ENCODE results near the gene SLC2A5. TPM values are rescaled to one million over a fixed set of nuclear protein-coding genes. Genes with fewer than 3 reads are reported as not detected.

The SLC2A5 gene
- total and polyA plus RNA-seq, 2 of the 4 experiments (the other 2 are of a cell fraction): 0.03 to 0.18 TPM

- no peak; the same call in 1 of the 2 replicates for TF ChIP-seq BHLHE40 (IDR thresholded peaks at IDR 0.05; ENCODE audit: low read depth, low read length)
- no peak for TF ChIP-seq FOS (IDR thresholded peaks at IDR 0.05; ENCODE audit: low read depth, low read length)
- TF ChIP-seq RAD21 (IDR thresholded peaks at IDR 0.05; ENCODE audit: low read length): peak; percentile 89
- TF ChIP-seq RCOR1 (IDR thresholded peaks at IDR 0.05; ENCODE audit: insufficient replicate concordance, low read length): no peak
- peak; percentile 68 for TF ChIP-seq CEBPB (IDR thresholded peaks at IDR 0.05; ENCODE audit: low read depth, low read length)
Observed at GRCh38 chr1:9110669-9111356, 41.4 kb upstream of the SLC2A5 start (continued).

GRCh38 chr1:9108056-9108665 is 38.7 kb upstream of the SLC2A5 start:
- Histone ChIP-seq H3K14ac (replicated peaks; ENCODE audit: low read depth, low read length) (no peak overlapping the region), H4K20me1 (ENCODE audit: insufficient read depth, low read length) (no peaks in the 10 kb centered on the region; the same call in 1 of the 2 replicates), H4K8ac (ENCODE audit: low read depth in 2 of 2, low read length in 2 of 2) (no peak overlapping the region), H3K27me3 (ENCODE audit: control insufficient read depth, insufficient read depth, low read length) (no peaks in the 10 kb centered on the region), H3K18ac (ENCODE audit: low read depth, low read length) (no peak overlapping the region), H3K9me1 (ENCODE audit: insufficient read depth, low read length) (no peaks in the 10 kb centered on the region), H3K27ac (ENCODE audit: insufficient read depth, low read length) (no peak overlapping the region), H2AK5ac (ENCODE audit: low read depth, low read length) (no peak overlapping the region), H2AFZ (replicated peaks; ENCODE audit: low read length, poor library complexity) (no peak overlapping the region), H3K79me1 (ENCODE audit: low read depth in 1 of 2, low read length in 2 of 2) (no peaks in the 10 kb centered on the region; a peak in 2 of 4 replicates), H3K9me3 (ENCODE audit: control insufficient read depth, insufficient read depth, low read length) (no peaks in the 10 kb centered on the region), H2AK9ac (replicated peaks; ENCODE audit: low read depth, low read length, poor library complexity) (no peak overlapping the region), H2BK20ac (ENCODE audit: low read depth, low read length) (no peak overlapping the region), H3K4ac (ENCODE audit: low read depth, low read length) (no peak overlapping the region), H4K5ac (ENCODE audit: low read depth, low read length) (no peak overlapping the region), H3K36me3 (ENCODE audit: control insufficient read depth, insufficient read depth, low read length) (peaks cover 5% of the 10 kb centered on the region), H4K91ac (ENCODE audit: insufficient read depth, low read depth, low read length) (no peak overlapping the region), H3K56ac (ENCODE audit: extremely low read depth, insufficient read depth, low read length) (no peak overlapping the region), H3K4me2 (ENCODE audit: low read depth, low read length) (no peak overlapping the region), H3K4me1 (ENCODE audit: control insufficient read depth, insufficient read depth, low read length) (peaks cover 2% of the 10 kb centered on the region; the same call in 1 of the 2 replicates), H2BK120ac (ENCODE audit: low read depth, low read length) (no peak overlapping the region), H2BK5ac (ENCODE audit: low read depth, low read length, poor library complexity, severe bottlenecking) (no peak overlapping the region), H3K4me3 (ENCODE audit: insufficient read depth, low read depth, low read length) (no peak overlapping the region), H3K23ac (ENCODE audit: low read depth, low read length) (no peak overlapping the region), H3K9ac (ENCODE audit: low read depth, low read length) (no peak overlapping the region), H2BK15ac (ENCODE audit: low read depth, low read length) (no peak overlapping the region)
- 100% methylated on average over 1 of the region's 12 CpGs; no CpG with 5 or more reads in 1 of the 2 experiments for WGBS, 2 experiments (ENCODE audit: extremely low coverage in 2 of 2, insufficient read length in 1 of 2)
- dilution Hi-C loops (cut with HindIII; ENCODE audit: low sequenced_read_pairs, unreplicated experiment): no loop called here
- POLR2A ChIA-PET (ENCODE audit: unreplicated experiment): no interaction called here
- CTCF ChIA-PET: interaction anchor here (0.6 kb wide), 1 partner anchor 89 kb away, joined by 4 read pairs; no protein-coding TSS in a partner anchor
- ATAC-seq (ENCODE audit: low read depth): no peak
- BruUV-seq (replicated peaks): no TSS peak
- DNase-seq: no peak
- TF ChIP-seq, protein P1, sequence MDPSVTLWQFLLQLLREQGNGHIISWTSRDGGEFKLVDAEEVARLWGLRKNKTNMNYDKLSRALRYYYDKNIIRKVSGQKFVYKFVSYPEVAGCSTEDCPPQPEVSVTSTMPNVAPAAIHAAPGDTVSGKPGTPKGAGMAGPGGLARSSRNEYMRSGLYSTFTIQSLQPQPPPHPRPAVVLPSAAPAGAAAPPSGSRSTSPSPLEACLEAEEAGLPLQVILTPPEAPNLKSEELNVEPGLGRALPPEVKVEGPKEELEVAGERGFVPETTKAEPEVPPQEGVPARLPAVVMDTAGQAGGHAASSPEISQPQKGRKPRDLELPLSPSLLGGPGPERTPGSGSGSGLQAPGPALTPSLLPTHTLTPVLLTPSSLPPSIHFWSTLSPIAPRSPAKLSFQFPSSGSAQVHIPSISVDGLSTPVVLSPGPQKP (IDR thresholded peaks at IDR 0.05; ENCODE audit: borderline replicate concordance, low read depth, low read length): no peak
- no peak for TF ChIP-seq MAFK (IDR thresholded peaks at IDR 0.05; ENCODE audit: low read depth, low read length)
- no peak for TF ChIP-seq CEBPB (IDR thresholded peaks at IDR 0.05; ENCODE audit: low read depth, low read length)
- no peak for TF ChIP-seq RCOR1 (IDR thresholded peaks at IDR 0.05; ENCODE audit: insufficient replicate concordance, low read length)
- no peak for TF ChIP-seq MXI1 (IDR thresholded peaks at IDR 0.05; ENCODE audit: borderline replicate concordance, low read depth, low read length)
- no peak for TF ChIP-seq CTCF (conservative IDR thresholded peaks at IDR 0.05; ENCODE audit: low read depth, low read length)
- in situ Hi-C loops (cut with MboI; ENCODE audit: low sequenced_read_pairs): no loop called here
- intact Hi-C loops (cut with micrococcal nuclease): no loop called here
